PC-9 (cell line): ENCODE measurements around the gene PTPRM.

Source experiments
- CTCF ChIP-seq: fragments of 200-600 bp; sonication (generic); conservative IDR thresholded peaks from 2 replicates; pipeline ENCODE4 v1.6.1; 2017; ENCODE audit warnings: mixed run types, antibody characterized with exemption, mild to moderate bottlenecking, moderate library complexity
- EZH2 ChIP-seq: fragments of 200-600 bp; sonication (generic); IDR thresholded peaks from 2 replicates; pipeline ENCODE4 v1.8.0; 2017; ENCODE audit warnings: antibody characterized with exemption, low read depth

- TF ChIP-seq CTCF (no peak), EZH2 (no peak)
Measured at GRCh38 chr18:8313043-8313442, 745.9 kb downstream of the PTPRM start.
